Measurements from ENCODE around the gene ARHGEF17.

ARHGEF17 gene

DNA sequence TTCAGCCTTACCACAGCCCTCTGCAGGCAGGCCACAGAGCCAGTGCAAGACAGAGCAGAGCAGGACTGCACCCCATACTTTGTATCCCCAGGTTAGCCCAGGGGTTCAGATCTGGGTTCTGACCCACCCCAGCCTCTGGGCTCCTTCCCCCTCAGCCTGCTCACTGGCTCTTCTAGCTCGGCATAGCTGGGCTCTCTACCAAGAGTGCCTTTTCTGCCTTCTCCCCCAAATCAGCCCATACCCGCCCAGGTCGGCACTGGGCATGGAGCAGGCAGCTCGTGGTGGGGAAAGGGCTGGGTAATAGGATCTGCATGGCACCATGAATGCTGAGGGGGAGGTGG, 76.4 kb downstream of the ARHGEF17 start:
- no peak for DNase-seq

DNA sequence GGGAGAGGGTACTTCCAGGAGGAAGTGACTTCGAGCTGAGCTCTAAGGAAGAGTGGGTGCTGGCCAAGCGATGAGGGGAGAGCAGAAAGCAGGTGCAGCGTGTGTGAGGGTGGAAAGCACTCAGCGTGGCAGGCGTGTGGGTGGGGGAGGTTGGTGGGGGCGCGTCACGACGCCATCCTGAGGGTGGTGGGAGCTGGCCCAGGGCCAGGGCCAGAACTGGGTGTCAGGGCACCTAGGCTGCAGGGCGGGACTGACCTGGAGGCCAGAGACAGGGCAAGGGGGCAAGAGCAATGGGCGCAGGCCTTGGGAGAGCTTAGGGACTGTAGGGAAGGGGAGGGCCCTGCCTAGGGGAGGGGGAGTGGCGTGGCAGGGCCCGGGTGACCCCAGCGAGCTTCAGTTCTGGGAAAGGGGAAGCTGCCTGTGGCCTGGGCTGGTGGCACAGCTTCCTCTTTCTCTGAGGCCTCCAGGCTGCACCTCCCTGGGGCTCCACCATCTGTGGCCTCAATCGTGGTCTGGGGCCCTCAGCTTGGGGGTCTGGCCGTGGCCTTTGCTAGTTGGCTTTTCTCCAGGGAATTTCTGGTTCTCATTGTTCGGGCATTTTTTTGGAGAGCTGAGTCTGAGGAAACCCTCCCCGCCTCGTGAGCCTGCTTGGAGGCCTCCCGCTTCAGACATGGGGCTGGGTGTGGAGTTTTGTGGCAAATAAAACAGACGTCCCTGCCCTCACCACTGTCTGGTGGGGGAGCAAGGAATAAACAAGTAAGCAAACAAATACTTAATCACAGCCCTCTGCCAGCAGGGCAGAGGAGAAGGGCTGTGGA, 77.0 kb downstream of the ARHGEF17 start:
- peak; percentile 94 for DNase-seq

DNA sequence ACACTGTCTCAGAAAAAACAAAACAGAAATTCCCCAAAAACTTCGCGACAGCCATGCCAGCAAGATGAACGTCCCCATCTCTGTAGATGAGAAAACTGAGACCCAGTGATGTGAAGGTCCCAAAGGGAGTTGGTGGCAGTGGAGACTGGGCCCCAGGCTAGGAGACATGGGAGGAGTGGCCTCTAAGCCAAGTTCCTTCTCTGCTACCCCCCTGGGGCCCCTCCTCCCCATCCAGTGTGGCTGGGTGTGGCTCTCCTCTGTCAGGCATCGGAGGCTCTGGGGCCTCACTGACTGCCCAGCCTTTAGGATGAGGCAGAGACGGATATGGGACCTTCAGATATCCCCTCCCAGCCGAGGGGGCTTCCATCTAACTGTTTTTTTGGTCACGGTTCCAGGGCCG, 77.9 kb downstream of the ARHGEF17 start:
- DNase-seq: peak; percentile 56

DNA sequence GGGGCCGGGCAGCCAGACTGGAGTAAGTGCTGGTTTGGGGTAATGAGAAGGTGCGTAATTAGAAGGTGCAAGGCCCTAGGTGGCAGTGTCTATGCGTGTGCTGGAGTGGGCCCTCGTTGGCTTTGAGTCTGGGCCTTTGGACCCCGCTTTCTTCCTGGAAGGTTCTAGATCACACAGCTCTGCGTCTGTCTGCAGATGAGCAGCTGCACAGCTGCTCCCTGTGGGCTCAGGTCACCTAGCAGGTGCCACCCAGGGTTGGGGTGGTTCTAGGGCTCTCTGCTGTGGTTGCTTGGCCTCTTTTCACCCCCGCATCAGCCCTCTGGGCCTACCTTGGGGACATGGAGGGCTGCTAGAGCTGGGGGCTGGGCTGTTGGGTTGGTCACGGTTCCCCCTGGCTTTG, 78.5 kb downstream of the ARHGEF17 start:
- no peak for DNase-seq

DNA sequence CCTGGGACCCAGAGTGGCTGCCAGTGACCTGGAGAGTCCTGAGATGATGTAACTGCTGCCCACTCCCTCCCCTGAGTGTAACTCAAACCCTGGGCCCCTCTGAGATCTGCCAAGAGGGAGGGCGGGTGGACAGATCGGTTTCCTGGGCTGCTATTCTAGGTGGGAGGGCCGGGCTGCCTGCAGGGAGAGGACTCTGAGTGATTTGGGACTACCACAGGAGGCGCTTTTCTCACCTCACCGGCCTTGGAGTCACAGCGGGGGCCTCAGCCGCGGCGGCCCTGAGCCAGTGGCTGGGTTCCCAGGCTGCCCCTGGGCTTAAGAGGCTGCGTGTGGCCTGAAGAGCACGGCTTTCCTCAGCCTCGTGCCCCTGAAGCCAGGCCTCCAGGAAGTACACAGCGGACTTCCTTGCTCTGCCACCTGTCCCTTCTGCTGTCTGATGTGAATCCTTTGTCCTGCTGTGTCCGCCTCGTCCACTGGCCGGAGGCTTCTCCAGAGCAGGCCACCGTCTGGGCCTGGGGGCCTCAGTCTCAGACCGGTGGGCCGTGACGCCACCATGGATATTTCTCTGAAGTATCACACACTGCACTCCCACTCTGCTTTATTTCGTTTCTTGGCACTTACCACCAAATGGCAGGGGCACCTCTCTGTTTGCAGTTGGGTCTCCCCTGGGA, 79.7 kb downstream of the ARHGEF17 start:
- no peak for DNase-seq

DNA sequence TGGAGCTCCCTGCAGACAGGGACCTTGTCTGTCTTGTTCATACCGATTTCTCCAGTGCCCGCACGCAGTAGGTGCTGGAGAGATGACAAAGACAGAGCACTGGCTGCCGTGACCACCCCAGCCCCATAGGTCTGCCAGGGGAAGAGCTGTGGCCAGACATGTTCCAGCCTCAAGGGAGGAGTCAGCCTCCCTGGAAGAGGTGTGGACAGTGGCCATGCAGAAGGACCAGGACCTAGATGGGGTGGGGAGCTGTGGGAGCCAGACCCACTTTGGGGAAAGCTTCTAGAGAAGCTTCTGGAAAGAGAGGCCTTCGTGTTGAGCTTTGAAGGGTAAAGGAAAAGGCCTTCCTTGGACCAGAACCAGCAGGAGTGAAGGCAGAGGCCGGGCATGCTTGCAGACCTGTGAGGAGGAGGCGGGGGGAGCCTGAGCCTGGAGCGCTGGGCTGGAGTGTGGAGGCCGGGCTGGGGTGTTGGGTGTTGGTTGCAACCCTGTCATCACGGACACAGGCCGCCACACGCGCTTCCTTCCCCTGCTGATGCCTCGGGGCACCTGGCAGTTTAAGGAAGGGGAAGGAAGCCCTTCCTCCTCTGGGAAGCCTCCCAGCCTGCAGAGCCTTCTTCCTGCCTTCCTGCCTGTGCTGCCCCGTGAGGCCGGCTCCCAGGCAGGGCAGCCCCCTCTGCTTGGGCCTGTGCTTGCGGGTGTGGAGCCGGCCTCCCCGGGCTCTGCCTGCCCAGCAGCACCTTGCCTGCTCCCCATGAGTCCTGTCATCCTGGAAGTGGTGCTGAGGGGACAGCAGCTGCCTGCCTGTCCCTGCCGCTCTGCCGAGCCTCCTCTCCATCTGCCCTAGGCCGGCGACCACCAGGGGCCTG, 80.4 kb downstream of the ARHGEF17 start:
- peak; percentile 74 for DNase-seq

DNA sequence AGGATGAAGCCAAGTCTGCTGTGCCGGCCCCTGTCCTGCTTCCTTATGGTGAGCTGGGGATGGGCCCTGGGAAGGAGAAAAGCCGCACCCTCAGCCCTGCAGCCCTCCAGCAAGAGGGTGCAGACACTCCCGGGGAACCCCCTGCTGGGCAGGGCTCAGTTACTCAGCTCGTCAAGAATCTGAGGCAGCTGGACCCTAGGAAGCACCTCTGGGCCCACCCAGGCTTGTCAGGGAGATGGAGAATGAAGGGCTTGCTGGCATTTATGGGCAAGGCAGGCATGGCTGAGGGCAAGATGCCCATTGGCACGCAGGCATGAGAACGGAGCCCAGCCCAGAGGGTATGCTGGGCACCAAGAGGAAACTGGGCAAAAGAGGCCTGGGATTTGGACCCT, 81.1 kb downstream of the ARHGEF17 start:
- DNase-seq: no peak

DNA sequence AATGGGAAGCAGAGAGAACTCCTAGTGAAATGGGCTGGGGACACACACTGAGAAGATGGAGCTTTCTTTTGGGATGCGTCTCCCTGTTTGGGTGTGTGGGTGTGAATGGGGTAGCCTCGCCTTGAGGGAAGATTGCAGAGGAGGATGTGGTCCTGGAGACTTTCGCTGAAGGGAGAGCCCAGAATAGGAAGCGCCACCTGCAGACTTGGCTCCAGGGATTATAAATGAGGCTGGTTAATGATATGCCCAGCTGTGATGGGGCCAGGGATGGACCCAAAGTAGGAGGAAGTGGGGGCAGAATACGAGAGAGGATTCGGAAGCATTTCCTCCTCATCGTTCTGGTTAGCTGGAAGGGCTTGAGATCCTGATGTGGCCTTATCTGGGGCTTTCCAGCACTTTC, 81.8 kb downstream of the ARHGEF17 start:
- no peak for DNase-seq

DNA sequence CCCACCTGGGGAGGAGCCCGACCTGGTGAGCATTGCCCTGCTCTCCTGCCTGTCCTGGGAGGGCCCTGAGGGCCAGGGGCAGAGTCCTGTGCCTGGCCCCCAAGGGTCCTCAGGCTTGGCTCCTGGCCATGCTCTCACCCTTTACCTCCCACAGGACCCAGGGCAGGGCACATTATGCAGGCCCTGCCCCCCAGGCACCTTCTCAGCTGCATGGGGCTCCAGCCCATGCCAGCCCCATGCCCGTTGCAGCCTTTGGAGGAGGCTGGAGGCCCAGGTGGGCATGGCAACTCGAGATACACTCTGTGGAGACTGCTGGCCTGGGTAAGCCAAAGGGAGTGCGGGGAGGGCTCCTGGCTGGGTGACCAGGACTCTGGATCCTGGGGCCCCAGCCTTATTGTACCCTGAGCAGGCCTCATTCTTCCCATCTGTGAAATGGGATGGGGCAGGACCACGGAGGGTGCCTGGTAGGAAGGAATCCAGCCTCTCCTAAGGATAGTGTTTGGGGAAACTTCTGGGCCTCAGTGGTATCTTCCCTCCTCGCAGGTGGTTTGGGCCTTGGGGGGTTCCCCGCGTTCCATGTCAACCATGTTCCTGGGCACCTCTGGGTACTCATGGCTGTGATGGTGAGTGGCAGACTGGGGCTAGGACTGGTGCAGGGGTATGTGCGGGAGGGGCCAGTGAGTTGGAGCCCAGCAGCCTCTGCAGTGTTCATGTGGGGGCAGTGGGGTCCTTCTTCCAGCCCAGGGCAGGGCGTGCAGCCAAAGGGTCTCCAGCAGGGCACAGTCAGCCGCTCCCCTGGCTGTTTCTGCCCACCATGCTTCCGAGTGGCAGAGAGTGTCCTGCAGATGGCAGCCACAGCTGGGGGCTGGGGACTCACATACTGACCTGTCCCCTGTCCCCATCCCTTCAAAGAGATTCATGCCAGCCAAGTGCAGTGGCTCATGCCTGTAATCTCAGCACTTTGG, 82.8 kb downstream of the ARHGEF17 start:
- DNase-seq: no peak

DNA sequence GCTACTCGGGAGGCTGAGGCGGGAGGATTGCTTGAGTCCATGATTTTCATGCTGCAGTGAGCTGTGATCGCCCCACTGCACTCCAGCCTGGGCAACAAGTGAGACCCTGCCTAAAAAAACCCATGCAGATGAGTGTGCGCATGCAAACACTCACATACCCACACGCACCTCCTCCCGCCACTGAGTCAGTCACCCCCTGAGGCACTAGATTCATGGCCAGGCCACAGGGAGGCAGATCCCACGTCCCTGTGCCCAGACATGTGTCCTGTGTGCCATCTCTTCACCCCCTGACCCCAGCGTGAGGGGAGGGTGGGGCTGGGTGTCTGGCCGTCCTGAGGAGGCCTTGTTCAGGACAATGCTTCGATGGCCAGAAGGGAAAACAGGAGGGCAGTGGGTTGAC, 83.6 kb downstream of the ARHGEF17 start:
- no peak for DNase-seq

DNA sequence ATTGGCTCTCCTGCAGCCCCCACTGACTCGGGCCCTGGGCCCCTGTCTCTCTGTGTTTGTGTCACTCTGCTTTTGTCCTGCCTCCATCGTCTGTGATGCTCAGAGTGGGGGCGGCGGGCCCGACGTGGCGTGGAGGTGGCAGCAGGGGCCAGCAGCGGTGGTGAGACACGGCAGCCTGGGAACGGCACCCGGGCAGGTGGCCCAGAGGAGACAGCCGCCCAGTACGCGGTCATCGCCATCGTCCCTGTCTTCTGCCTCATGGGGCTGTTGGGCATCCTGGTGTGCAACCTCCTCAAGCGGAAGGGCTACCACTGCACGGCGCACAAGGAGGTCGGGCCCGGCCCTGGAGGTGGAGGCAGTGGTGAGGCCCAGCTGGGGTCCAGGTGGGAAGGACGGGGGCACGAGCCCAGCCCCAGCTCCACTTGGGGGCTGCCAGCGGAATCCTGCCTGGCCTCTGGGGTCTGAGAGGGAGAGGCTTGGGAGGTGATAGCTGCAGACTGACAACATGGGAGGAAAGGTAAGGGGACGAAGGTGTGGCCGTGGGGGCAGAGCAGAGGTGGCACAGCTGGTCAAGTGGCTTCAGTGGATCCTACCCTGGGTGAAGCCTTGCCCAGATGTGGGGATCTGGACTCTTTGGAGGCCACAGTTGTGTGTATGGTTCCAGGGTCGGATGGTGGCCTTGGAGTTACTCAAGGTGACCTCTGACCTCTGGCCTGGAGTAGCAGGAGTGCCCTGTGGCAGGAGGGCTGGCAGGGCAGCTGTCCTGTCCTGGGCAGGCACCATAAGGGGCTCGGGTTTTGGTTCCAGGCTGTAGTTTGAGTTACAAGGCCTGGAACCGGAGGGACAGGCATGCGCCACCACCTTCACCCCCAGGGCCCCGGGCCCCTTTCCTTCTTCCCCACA, 84.3 kb downstream of the ARHGEF17 start:
- no peak for DNase-seq

DNA sequence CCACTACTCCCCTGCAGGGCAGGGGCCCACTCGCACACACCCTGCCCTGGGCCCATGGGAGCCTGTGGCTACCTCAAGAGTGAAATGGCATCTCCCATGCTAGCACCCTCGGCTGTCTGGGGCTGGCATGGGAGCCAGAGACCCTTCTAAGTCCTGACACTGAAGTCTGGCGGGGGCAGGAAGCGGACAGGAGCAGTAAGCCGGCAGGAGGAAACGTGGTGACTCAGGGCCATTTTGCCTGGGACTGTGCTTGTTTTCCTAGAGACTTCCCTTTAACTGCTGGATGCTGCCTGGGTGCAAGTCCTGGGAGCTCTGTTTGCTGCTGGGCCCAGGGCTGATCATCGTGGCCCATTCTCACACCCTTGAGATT, 84.9 kb downstream of the ARHGEF17 start:
- DNase-seq: no peak

DNA sequence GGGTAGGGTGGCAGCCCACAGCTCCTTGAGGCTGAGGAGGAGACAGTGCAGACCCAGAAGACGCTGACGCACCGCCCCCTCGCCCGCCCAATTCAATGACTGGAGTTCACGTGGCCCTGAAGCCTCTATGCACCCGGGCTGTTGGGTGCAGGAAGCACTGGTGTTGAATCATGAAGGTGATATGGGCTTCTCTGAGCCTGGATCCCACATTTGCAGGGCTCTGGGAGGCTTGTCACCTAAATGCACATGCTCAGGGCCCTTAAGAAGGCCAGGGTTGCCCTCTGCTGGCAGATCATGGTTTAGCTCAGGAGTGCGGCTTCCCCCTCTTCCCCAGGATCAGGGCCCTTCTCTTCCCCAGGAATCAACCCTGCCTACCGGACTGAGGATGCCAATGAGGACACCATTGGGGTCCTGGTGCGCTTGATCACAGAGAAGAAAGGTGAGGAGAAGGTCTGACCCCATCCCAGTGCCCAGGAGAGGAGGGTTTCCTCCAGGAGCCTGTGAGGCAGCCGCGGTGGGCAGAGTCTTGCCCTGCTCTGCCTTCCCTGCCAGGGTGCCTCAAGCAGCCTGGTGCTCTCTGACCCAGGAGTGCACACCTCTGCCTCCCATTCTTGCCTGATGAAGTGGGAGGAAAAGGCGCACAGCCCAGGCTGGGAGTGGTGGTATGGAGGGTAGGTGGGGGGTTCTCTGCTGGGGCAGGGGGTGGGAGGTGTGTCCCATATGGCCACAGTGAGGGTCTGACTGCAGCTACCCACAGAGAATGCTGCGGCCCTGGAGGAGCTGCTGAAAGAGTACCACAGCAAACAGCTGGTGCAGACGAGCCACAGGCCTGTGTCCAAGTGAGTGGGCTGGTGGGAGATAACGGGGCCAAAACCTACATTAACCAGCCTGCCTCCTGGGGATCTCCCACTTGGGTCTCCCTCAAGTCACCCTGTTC, 85.7 kb downstream of the ARHGEF17 start:
- peak; percentile 48 for DNase-seq

DNA sequence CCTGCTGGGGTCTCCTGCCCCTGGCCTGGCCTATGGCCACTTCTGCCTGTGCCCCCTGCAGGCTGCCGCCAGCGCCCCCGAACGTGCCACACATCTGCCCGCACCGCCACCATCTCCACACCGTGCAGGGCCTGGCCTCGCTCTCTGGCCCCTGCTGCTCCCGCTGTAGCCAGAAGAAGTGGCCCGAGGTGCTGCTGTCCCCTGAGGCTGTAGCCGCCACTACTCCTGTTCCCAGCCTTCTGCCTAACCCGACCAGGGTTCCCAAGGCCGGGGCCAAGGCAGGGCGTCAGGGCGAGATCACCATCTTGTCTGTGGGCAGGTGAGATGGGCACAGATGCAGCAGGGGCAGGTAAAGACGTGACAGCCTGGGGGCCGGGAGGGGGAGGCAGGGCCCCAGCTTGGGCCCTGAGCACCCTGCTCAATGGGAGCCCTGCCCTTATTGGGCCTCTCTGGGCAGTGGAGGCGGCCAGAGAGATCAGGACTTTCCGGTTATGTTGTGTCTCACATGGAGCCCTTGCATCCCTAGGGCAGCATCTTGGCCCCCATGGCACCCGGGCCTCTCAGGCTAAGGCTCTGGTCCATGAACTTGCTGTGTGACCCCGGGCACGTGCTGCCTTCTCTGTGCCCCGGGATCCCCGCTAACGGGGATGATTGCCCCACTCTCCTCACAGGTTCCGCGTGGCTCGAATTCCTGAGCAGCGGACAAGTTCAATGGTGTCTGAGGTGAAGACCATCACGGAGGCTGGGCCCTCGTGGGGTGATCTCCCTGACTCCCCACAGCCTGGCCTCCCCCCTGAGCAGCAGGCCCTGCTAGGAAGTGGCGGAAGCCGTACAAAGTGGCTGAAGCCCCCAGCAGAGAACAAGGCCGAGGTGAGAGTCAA, 86.6 kb downstream of the ARHGEF17 start:
- no peak for DNase-seq

DNA sequence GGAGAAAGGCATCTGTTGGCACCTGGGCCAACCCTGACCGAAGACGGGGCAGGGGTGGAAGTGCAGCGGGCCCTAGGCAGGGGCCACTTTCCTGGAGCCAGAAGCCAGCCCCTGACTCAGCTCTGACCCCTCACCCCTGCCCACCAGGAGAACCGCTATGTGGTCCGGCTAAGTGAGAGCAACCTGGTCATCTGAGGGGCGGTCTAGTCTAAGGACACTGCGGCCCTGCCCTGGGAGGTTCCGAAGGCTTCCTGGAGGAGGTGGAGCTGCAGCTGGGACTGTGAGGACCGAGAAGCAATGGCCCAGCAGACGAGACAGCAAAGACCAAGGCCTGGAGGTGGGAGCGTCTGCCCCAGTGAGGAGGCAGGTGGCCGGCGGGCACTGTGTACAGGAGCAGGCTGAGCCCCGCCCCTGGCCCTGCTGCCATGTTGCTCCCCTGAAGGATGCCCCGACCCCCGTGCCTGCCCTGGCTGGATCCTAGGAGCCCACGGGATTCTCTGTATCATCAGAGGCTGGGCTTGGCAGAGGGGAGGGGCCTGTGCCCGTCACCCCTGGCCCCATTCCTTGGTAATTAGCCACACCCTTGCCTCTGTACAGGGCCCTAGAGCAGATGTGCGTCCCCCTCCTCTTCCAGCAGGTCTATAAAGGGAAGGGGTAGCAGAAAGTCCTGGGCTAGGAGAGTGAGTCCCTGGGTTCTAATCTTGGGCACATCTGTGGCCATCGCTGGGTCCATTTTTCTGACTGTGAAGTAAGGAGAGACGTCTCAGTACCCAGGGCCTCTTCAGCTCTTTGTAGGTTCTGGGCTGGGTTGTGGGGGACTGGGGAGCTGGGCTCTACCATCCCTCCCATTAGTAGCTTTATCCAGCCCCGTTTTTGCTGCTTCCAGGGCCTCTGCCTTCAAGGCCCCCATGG, 87.5 kb downstream of the ARHGEF17 start:
- no peak for DNase-seq

DNA sequence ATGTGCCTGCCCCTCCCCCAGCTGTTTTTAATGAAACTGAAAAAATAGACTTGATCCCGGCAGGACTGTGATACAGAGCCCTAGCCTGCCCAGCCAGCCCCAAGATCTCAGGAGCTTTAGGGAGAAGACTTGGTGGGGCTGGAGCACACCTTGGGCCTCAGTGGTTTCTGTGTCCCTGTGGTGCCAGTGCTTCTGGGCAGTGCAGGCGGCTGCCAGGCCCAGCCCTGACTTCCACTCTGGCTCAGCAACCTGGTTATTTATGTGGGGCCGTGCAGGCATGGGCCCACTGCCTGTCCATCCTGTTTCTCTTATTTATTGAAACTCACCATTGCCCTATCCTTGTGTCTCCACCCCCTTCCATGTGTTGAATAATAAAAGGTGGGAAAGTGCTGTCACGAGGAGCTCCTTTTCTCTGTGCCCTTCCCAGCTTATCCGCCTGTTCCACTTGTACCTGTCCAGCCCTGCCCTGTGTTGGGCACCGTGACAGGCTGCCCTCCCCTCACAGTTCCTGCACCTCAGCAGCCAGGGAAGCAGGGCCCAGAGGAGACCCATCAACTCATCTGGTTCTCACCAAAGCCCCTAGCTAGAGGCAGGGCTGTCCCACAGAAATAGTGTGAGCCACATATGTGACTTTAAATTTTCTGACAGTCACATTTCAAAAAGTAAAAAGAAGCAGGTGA, 88.3 kb downstream of the ARHGEF17 start:
- DNase-seq: no peak

DNA sequence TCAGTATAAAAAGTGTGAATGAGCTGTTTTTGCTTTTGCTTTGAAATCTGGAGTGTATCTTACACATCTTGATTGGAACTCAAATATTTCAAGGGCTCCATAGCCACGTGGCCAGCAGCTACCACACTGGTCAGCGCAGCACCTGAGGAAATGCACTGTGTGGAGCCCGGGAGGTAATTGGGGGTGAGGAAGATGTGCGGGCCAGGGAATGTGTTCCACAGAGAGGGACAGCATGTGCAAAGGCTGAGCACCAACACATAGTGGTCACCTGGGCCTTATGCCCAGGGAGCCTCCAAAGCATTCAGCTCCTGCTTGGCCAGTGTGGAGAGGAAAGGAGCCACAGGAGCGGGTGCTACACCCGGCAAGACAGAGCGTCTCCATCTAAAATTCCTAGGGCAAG, 88.9 kb downstream of the ARHGEF17 start:
- no peak for DNase-seq
